ENCODE data around the gene PTPRA. TPM values are rescaled to one million over a fixed set of nuclear protein-coding genes. Genes with fewer than 3 reads are reported as not detected.
"Not testable (repeated sequence)": the region's sequence is repeated elsewhere in the genome, so short reads cannot be mapped to it uniquely, and the experiment has no call there.

Gene PTPRA
- total RNA-seq, 1 experiment from 2014 or later = 26.9 TPM

DNA sequence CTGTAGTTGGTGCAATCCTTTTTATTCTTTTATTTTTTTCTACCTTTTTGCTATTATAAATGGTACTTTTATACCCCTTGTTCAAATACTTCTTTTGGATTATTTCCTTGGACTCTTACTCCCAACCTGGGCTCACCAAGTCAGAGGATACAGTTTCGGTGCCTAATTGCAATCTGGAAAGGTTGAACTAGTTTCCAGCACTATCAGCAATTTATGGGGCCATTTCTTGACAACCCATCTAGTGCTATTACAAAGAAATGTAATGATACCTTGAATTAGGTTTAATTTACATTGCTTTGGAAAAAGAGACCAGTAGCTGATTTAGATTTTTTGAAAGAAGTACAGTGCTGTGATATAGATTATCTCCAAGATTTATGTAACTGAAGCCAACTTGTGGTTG, 5.2 kb downstream of the PTPRA start:
- DNase-seq (ENCODE audit: low read depth) = no peak
- in situ Hi-C loops (cut with HindIII; ENCODE audit: low pct_unique_long_range_greater_than_20kb, low sequenced_read_pairs) = no loop called here

DNA sequence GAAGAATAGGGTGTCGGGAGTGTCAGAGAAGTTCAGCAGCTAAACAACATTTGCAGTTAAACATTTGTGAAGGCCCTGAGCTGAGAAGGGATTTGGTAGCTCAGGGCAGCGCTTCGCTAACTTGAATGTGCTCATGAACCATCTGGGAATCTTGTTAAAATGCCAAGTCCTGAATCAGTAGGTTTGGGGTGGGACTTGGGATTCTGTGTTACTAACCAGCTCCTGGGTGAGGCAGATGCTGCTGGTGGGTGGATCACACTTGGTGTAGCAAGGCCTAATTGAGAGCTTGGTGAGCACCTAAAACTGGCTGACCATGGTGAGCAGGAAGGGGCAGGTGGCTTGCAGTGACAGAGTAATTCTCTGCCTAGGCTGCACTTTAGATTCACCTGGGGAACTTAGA, 5.9 kb downstream of the PTPRA start:
- no peak for DNase-seq (ENCODE audit: low read depth)
- in situ Hi-C loops (cut with HindIII; ENCODE audit: low pct_unique_long_range_greater_than_20kb, low sequenced_read_pairs) = no loop called here

DNA sequence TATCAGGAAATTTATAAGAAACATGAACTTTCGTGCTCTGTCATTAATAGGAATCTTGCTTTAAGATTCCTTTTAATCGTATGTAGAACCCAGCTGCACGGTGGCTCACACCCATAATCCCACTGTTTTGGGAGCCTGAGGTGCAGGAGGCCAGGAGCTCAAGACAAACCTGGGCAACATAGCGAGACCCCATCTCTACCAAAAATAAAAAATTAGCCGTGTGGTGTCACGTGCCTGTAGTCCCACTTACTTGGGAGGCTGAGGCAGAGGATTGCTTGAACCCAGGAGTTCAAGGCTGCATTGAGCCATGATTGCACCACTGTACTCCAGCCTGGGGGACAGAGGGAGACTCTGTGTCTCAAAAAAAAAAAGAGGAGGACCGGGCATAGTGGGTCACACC, 7.4 kb downstream of the PTPRA start:
- in situ Hi-C loops (cut with HindIII; ENCODE audit: low pct_unique_long_range_greater_than_20kb, low sequenced_read_pairs) = no loop called here
- DNase-seq (ENCODE audit: low read depth) = no peak

DNA sequence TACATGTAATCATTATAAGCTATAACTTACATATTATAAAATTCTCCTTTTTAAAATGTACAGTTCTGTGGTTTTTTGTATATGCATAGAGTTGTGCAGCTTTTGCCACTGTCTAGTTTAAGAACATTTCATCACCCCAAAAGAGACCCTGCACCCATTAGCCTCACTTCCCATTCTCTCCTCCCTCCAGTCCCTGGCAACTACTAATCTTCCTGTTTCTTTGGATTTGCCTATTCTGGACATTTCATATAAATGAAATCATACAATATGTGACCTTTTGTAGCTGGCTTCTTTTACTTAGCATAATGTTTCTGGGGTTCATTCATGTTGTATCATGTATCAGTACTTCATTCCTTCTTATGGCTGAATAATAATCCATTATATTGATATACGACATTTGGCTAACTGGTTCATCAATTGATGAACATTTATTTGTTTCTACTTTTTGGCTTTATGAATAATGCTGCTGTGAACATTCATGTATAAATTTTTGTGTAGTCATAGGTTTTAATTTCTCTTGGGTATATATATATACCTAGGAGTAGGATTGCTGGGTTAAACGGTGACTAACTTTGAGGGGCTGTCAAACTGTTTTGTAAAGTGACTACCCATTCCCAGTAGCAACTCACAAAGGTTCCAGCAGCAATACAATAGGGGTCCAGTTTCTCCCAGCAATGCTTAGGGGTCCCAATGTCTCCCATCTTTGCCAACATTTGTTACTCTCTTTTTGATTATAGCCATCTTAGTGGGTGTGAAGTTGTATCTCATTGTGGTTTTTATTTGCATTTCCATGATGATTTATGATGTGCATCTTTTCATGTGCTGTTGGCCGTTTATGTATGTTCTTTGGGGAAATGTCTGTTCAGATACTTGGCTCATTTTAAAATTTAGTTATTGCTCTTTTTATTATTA, 10.7 kb downstream of the PTPRA start:
- DNase-seq (ENCODE audit: low read depth) = no peak
- in situ Hi-C loops (cut with HindIII; ENCODE audit: low pct_unique_long_range_greater_than_20kb, low sequenced_read_pairs) = no loop called here

GRCh38 chr20:2887715-2888114, 14.4 kb downstream of the PTPRA start:
- no peak for DNase-seq (ENCODE audit: low read depth)
- in situ Hi-C loops (cut with HindIII; ENCODE audit: low pct_unique_long_range_greater_than_20kb, low sequenced_read_pairs) = no loop called here

GRCh38 chr20:2888224-2888955, 15.1 kb downstream of the PTPRA start:
- DNase-seq (ENCODE audit: low read depth) = no peak
- in situ Hi-C loops (cut with HindIII; ENCODE audit: low pct_unique_long_range_greater_than_20kb, low sequenced_read_pairs) = no loop called here

GRCh38 chr20:2889209-2889608, 15.9 kb downstream of the PTPRA start:
- in situ Hi-C loops (cut with HindIII; ENCODE audit: low pct_unique_long_range_greater_than_20kb, low sequenced_read_pairs) = no loop called here
- no peak for DNase-seq (ENCODE audit: low read depth)

- no peak for DNase-seq (ENCODE audit: low read depth)
- in situ Hi-C loops (cut with HindIII; ENCODE audit: low pct_unique_long_range_greater_than_20kb, low sequenced_read_pairs) = no loop called here
These were observed 16.5 kb downstream of the PTPRA start for GRCh38 chr20:2889797-2890196.

GRCh38 chr20:2890742-2891141, 17.5 kb downstream of the PTPRA start:
- no peak for DNase-seq (ENCODE audit: low read depth)

GRCh38 chr20:2891343-2891742, 18.1 kb downstream of the PTPRA start:
- in situ Hi-C loops (cut with HindIII; ENCODE audit: low pct_unique_long_range_greater_than_20kb, low sequenced_read_pairs) = no loop called here
- no peak for DNase-seq (ENCODE audit: low read depth)

More at GRCh38 chr20:2890742-2891141, 17.5 kb downstream of the PTPRA start:
- in situ Hi-C loops (cut with HindIII; ENCODE audit: low pct_unique_long_range_greater_than_20kb, low sequenced_read_pairs) = no loop called here

- in situ Hi-C loops (cut with HindIII; ENCODE audit: low pct_unique_long_range_greater_than_20kb, low sequenced_read_pairs) = no loop called here
- no peak for DNase-seq (ENCODE audit: low read depth)
These were observed 19.1 kb downstream of the PTPRA start for GRCh38 chr20:2892376-2892775.

DNA sequence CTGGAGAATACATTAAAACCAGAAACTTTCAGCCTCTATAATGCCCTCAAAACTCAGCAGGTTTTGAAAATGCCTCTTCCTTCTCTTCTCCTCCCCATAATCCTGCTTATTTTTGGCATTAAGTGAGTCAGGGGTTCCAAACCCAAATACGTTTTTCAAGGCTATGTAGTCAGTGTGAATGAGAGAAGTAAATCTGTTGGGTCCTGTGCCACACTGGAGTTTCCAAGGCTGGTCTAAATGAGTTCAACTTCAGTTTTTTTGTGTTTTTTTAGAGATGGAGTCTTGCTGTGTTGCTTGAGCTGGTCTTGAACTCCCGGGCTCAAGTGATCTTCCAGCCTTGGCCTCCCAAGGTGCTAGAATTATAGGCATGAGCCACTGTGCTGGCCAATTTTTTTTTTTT, 20.9 kb downstream of the PTPRA start:
- in situ Hi-C loops (cut with HindIII; ENCODE audit: low pct_unique_long_range_greater_than_20kb, low sequenced_read_pairs) = no loop called here
- DNase-seq (ENCODE audit: low read depth) = no peak

DNA sequence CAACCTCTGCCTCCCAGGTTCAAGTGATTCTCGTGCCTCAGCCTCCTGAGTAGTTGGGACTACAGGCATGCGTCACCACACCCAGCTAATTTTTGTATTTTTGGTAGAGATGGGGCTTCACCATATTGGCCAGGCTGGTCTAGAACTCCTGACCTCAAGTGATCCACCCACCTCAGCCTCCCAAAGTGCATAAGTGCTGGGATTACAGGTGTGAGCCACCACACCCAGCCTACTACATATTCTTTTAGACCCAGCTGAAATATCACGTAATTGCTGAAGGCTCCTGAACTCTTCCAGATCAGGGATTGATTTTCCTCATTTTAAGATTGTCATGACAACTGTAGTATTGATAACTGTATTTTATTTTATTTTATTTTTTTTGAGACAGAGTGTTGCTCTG, 21.9 kb downstream of the PTPRA start:
- DNase-seq (ENCODE audit: low read depth); in situ Hi-C loops (cut with HindIII; ENCODE audit: low pct_unique_long_range_greater_than_20kb, low sequenced_read_pairs): not testable (repeated sequence)

DNA sequence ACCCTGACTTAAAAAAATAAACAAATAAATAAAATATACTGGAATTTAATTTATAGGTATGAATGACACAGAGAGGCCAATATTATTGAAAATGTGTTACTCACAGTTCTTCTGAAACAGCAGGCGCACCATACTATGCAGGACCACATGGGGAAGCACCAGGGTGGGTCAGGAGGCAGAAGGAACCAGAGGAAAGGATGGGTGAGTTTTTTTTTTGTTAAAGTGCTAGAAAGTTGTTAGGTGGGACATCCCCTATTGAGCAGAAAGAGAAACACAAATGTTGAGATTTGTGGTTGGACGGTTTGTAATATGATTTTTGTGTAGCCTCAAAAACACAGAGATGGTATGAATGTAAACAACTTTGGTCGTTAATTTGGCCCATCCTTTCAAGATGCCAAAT, 26.0 kb downstream of the PTPRA start:
- DNase-seq (ENCODE audit: low read depth) = no peak
- in situ Hi-C loops (cut with HindIII; ENCODE audit: low pct_unique_long_range_greater_than_20kb, low sequenced_read_pairs) = no loop called here

GRCh38 chr20:2900845-2901592, 27.7 kb downstream of the PTPRA start:
- in situ Hi-C loops (cut with HindIII; ENCODE audit: low pct_unique_long_range_greater_than_20kb, low sequenced_read_pairs) = no loop called here
- DNase-seq (ENCODE audit: low read depth) = no peak

- in situ Hi-C loops (cut with HindIII; ENCODE audit: low pct_unique_long_range_greater_than_20kb, low sequenced_read_pairs) = no loop called here
- DNase-seq (ENCODE audit: low read depth) = no peak
These were observed 29.0 kb downstream of the PTPRA start for GRCh38 chr20:2902291-2902690.

DNA sequence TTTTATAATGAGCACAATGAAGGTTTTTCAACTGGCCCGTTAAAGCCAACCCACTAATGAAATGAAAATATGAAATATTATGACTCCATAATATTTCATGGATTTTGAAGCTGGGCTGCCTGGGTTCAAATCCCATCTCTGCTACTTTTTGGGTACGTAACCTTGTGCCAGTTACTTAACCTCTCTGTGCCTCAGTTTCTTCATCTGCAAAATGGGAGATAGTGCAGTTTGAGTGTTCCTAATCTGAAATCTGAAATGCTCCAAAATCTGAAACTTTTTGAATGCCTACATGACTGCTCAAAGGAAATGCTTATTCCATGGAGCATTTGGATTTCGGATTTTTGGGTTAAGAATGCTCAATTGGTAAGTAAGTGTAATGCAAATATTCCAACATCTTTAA, 29.5 kb downstream of the PTPRA start:
- in situ Hi-C loops (cut with HindIII; ENCODE audit: low pct_unique_long_range_greater_than_20kb, low sequenced_read_pairs) = no loop called here

GRCh38 chr20:2903686-2904085, 30.4 kb downstream of the PTPRA start:
- DNase-seq (ENCODE audit: low read depth) = no peak
- in situ Hi-C loops (cut with HindIII; ENCODE audit: low pct_unique_long_range_greater_than_20kb, low sequenced_read_pairs) = no loop called here

More for the DNA sequence above, 29.5 kb downstream of the PTPRA start:
- no peak for DNase-seq (ENCODE audit: low read depth)

DNA sequence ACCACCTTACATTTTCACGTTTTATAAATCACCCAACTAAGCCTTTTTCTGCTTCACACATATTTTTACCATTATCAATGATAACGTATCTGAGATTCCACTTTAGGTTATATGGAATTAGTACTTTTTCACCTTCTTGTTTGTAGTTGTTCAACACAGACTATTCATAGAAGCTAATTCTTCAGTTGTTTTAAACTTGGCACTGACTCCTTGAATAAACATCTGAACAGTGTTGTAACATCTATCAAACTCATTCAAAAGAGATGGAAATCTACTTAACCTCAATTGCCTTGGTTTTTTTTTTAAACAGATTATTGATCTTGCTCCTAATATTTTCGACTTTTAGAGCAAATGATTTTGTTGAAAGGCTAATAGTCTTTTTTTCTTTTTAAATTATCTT, 34.2 kb downstream of the PTPRA start:
- in situ Hi-C loops (cut with HindIII; ENCODE audit: low pct_unique_long_range_greater_than_20kb, low sequenced_read_pairs) = no loop called here
- DNase-seq (ENCODE audit: low read depth) = no peak
